Suprapubic skin (tissue), 4 donors: ENCODE results near the gene HCN4. TPM values are rescaled to one million over a fixed set of nuclear protein-coding genes. Genes with fewer than 3 reads are reported as not detected.

Experiments
- DNase-seq, 2 donors: peaks; one replicate each; pipeline ENCODE4 v3.0.0-alpha.2; 2019; ENCODE audit warnings: low spot score in 2 of 2
- H3K27ac ChIP-seq: fragments of 200-600 bp; sonication (generic); one replicate; pipeline ENCODE4 v1.5.1; 2019
- H3K27me3 ChIP-seq: fragments of 200-600 bp; sonication (generic); one replicate; pipeline ENCODE4 v1.5.1; 2019
- H3K36me3 ChIP-seq: fragments of 200-600 bp; sonication (generic); one replicate; pipeline ENCODE4 v1.5.1; 2019
- H3K4me1 ChIP-seq: fragments of 200-600 bp; sonication (generic); one replicate; pipeline ENCODE4 v1.5.1; 2019
- H3K4me3 ChIP-seq: fragments of 200-600 bp; sonication (generic); one replicate; pipeline ENCODE4 v1.5.1; 2019; ENCODE audit warnings: mild to moderate bottlenecking
- H3K9me3 ChIP-seq: fragments of 200-600 bp; sonication (generic); one replicate; pipeline ENCODE4 v1.5.1; 2019
- EP300 ChIP-seq: sonication (generic); formaldehyde crosslinking; IDR thresholded peaks from one replicate; pipeline ENCODE4 v1.6.1; 2017; ENCODE audit warnings: antibody characterized with exemption
- POLR2A ChIP-seq, 2 donors: fragments of 450-650 bp; IDR thresholded peaks; one replicate each; pipeline ENCODE4 v1.6.1; 2017; ENCODE audit warnings: antibody characterized with exemption in 2 of 2, mild to moderate bottlenecking in 2 of 2, moderate library complexity in 2 of 2
- POLR2AphosphoS5 ChIP-seq, 3 donors: sonication (generic); formaldehyde crosslinking; IDR thresholded peaks; one replicate each; pipeline ENCODE4 v1.6.1; 2017; ENCODE audit warnings: antibody characterized with exemption in 3 of 3
- WGBS: methylation state at CpG from one replicate; pipeline ENCODE4 v1.1.5; 2018; 5-methylcytosine and 5-hydroxymethylcytosine counted together
- total RNA-seq, 4 donors: library from RNA; depleted of rRNA; stranded (reverse); fragments of >200 nt; gene quantifications; one replicate each; pipeline ENCODE4 v1.1.0, GENCODE V29; 2016
- TF ChIP-seq, protein P1 (sequence below), 2 donors: fragments of 200-600 bp in 1 of 2; fragments of 450-650 bp in 1 of 2; sonication (generic) in 1 of 2; IDR thresholded peaks; one replicate each; pipeline ENCODE4 v1.5.1; 2016 to 2019; ENCODE audit warnings: antibody characterized with exemption in 2 of 2, mild to moderate bottlenecking in 1 of 2, moderate library complexity in 1 of 2

The HCN4 gene
- total RNA-seq, 4 donors from 2014 or later = 0.17 TPM; not detected in 3

DNA sequence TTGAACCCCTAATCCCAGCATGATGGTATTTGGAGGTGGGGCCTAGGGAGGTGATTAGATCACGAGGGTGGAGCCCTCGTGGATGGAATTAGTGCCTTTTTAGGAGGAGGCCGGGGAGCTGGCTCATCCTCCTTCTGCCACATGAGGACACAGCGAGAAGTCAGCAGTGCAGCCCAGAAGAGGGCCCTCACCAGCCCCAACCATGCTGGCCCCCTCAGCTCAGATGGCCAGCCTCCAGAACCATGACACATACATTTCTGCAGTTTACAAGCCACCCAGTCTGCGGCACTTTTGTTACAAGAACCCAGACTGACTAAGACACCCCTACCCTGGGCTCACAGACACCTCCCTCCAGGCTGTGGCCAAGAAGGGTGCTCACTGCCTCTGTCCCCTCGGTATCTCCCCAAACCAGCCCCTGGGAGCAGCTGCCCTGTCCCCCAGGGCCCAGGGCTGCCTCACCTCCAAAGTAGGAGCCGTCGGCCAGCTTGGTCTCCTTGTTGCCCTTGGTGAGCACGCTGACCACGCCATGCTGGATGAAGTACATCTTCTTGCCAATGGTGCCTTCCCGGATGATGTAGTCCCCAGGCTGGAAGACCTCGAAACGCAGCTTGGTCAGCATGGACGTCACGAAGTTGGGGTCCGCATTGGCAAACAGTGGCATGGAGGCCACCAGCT lies 44.1 kb downstream of the HCN4 start:
- Histone ChIP-seq H3K4me1 (no peaks in the 10 kb centered on the region), H3K27ac (no peak overlapping the region), H3K9me3 (no peaks in the 10 kb centered on the region), H3K36me3 (no peaks in the 10 kb centered on the region), H3K27me3 (peaks cover 42% of the 10 kb centered on the region), H3K4me3 (no peak overlapping the region)
- peak; percentile 46 to 78 for DNase-seq
- 93% methylated on average over 10 of the region's 16 CpGs for WGBS
- no peak for TF ChIP-seq POLR2A (IDR thresholded peaks at IDR 0.05)
- TF ChIP-seq, protein P1, sequence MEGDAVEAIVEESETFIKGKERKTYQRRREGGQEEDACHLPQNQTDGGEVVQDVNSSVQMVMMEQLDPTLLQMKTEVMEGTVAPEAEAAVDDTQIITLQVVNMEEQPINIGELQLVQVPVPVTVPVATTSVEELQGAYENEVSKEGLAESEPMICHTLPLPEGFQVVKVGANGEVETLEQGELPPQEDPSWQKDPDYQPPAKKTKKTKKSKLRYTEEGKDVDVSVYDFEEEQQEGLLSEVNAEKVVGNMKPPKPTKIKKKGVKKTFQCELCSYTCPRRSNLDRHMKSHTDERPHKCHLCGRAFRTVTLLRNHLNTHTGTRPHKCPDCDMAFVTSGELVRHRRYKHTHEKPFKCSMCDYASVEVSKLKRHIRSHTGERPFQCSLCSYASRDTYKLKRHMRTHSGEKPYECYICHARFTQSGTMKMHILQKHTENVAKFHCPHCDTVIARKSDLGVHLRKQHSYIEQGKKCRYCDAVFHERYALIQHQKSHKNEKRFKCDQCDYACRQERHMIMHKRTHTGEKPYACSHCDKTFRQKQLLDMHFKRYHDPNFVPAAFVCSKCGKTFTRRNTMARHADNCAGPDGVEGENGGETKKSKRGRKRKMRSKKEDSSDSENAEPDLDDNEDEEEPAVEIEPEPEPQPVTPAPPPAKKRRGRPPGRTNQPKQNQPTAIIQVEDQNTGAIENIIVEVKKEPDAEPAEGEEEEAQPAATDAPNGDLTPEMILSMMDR (IDR thresholded peaks at IDR 0.05) = no peak

DNA sequence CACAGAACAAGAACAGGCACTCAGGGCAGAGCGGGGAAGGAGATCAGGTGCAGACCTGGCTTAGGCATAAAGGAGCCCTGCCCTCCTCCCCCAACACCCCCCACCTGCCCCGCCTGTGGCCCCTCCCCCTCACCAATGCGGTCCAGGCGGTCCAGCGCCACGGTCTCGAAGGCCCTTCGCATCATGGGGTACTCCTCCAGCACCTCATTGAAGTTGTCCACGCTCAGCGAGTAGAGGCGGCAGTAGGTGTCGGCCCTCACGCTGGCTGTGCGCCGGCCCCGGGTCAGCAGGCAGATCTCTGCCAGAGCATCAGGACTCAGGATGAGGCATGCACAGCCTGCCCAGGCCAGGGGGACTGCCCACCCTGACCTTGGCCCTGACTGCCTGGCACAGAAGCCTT lies 44.8 kb downstream of the HCN4 start:
- no peak for TF ChIP-seq POLR2A (IDR thresholded peaks at IDR 0.05)
- no peak for TF ChIP-seq EP300
- TF ChIP-seq POLR2AphosphoS5 (IDR thresholded peaks at IDR 0.05) = no peak
- TF ChIP-seq, protein P1 (IDR thresholded peaks at IDR 0.05) = no peak
- DNase-seq = peak; percentile 36 to 75
- Histone ChIP-seq H3K4me1 (no peaks in the 10 kb centered on the region), H3K27me3 (peaks cover 49% of the 10 kb centered on the region), H3K9me3 (no peaks in the 10 kb centered on the region), H3K27ac (no peak overlapping the region), H3K4me3 (no peak overlapping the region), H3K36me3 (no peaks in the 10 kb centered on the region)
- 95% methylated on average over 11 of the region's 16 CpGs for WGBS

DNA sequence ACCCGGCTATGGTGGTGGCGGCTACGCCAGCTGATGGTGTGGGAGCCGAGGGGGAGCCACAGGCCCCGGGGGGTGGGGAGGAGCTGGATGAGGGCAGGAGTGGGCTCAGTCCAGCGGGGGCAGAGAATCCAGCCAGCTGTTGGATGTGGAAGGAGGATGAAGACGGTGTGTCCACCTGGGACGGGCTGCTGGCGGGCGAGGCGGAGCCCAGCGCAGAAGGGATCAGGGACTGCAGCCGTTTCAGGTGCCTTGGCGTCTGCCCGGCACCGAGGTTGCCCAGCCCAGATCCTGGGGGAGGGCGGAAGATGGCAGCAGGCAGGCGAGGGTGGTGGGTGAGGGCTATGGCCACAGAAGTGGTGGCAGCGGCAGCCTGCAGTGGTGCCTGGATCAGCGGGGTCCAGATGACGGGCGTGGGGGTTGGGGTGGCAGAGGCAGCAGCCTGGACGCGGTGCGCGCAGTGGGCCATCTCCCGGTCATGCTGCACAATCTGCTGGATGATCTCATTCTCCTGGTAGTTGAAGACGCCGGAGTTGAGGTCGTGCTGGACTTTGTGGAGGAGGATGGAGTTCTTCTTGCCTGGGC lies 45.3 kb downstream of the HCN4 start:
- Histone ChIP-seq H3K4me1 (no peaks in the 10 kb centered on the region), H3K27ac (no peak overlapping the region), H3K9me3 (no peaks in the 10 kb centered on the region), H3K4me3 (no peak overlapping the region), H3K36me3 (no peaks in the 10 kb centered on the region), H3K27me3 (peaks cover 54% of the 10 kb centered on the region)
- peak in 1 of 2 donors; percentile 40 for DNase-seq
- no peak for TF ChIP-seq POLR2A (IDR thresholded peaks at IDR 0.05)
- TF ChIP-seq, protein P1 (IDR thresholded peaks at IDR 0.05) = no peak
- TF ChIP-seq POLR2AphosphoS5 (IDR thresholded peaks at IDR 0.05) = no peak
- no peak for TF ChIP-seq EP300
- WGBS = 90% methylated on average over 30 of the region's 30 CpGs

DNA sequence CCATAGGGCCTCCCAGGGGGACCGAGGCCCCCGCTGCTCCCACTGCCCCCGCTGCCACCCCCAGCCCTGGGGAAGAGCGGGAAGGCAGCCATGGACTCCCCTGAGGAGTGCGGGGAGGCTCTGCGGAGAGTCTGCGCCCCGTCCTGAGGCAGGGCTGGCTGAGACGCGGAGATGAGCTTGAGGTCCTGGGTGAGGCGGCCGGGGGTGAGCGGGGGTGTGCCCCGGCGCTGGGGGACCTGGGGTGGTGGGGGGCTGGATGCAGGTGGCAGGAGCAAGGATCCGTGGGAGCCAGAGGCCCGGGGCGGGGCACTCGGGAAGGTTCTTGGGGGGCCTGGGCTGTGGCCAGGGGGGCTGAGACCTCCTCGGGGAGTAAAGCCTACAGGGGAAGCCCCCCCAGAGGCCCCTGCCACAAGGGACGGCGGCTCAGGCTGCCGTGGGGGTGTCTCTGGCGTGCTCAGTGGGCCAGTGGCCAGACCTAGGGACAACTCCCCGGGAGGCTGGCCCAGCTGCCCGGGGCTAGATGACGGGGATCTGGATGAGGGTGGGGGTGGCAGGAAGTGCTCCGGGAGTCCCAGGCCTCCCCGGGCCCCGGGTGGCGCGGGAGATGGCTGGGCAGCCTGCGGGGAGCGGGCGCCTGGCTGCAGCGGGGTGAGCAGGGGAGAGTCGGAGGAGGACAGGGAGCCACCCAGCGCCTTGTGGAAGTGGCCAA lies 45.9 kb downstream of the HCN4 start:
- WGBS = 90% methylated on average over 13 of the region's 38 CpGs
- H3K27me3 ChIP-seq = peaks cover 55% of the 10 kb centered on the region
- H3K9me3 ChIP-seq = no peaks in the 10 kb centered on the region
- no peak overlapping the region for H3K4me3 ChIP-seq
- TF ChIP-seq POLR2AphosphoS5 (IDR thresholded peaks at IDR 0.05) (no peak), POLR2A (IDR thresholded peaks at IDR 0.05) (no peak), EP300 (no peak)
- TF ChIP-seq, protein P1 (IDR thresholded peaks at IDR 0.05) = no peak
- no peaks in the 10 kb centered on the region for H3K36me3 ChIP-seq
- H3K4me1 ChIP-seq = no peaks in the 10 kb centered on the region
- no peak for DNase-seq
- H3K27ac ChIP-seq = no peak overlapping the region
